Measurements from ENCODE around the gene APBA1. TPM values are rescaled to one million over a fixed set of nuclear protein-coding genes. Genes with fewer than 3 reads are reported as not detected.

APBA1 gene
- total RNA-seq, 1 donor from 2014 or later = 0.51 TPM

DNA sequence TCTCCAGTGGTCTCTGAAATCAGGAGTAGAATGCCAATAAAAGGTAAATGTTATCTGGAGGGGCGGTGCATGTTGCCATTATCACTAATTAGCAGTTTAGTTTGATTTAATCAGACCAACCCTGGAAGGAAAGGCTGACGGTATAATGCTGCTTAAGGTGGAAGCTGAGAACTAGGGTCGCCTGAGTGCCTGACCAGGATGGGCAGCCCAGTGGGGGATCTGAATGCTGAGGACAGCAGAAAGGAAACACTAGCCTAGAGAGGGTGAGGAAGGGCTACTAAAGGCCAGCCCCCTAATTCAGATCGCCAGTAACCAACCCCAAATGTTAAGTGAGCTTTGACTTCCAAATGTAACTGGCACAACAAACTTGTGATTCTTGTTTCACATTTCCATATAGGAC lies 172.2 kb downstream of the APBA1 start:
- peaks cover 17% of the 10 kb centered on the region for H3K4me1 Mint-ChIP-seq
- intact Hi-C loops (cut with micrococcal nuclease) = no loop called here
- no peak overlapping the region for H3K4me3 Mint-ChIP-seq
- H3K9me3 Mint-ChIP-seq = peaks cover 6% of the 10 kb centered on the region
- no peak overlapping the region for H3K27ac Mint-ChIP-seq
- peak; percentile 48 for DNase-seq
- no peaks in the 10 kb centered on the region for H3K36me3 Mint-ChIP-seq (ENCODE audit: low read depth)
- H3K27me3 Mint-ChIP-seq = no peaks in the 10 kb centered on the region

DNA sequence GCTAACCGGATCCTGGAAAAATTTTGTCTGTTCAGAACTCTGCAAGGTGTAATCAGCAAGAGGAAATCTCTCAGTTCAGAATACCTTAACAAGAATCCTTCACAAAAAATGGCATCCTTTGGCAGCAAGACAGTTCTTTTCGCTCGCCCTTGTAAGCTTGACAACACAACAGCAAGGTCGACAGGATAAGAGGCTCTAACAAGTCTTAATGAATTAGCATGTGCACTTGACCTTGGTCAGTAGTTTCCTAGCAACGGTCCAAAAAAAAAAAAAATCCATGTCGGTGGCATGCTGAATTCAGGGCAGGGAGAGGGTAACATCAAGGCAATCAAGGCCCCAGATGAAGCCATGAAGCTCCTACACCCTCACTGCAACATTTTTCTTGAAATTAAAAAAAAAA lies 172.8 kb downstream of the APBA1 start:
- Mint-ChIP-seq H3K4me1 (peaks cover 17% of the 10 kb centered on the region), H3K4me3 (no peak overlapping the region), H3K9me3 (peaks cover 6% of the 10 kb centered on the region), H3K36me3 (ENCODE audit: low read depth) (no peaks in the 10 kb centered on the region), H3K27me3 (no peaks in the 10 kb centered on the region), H3K27ac (no peak overlapping the region)
- peak; percentile 19 for DNase-seq
- intact Hi-C loops (cut with micrococcal nuclease) = no loop called here

DNA sequence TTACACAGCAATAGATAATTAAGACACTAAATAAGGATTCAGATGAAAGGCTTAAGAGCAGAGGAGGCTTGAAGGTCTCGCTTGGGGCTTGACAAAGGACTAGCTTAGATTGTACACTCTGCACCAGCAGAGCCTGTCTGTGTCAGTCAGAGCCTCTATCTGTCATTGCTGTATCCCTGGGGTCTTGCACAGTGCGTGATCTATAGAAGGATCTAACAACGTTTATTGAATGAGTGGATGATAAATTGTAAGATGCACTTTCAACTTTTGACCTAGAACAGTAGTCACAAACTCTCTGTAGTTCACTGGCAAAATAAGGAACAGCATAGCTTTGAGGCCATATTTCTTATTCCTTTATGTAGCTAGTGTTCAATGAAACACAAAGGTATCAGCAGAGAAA lies 173.7 kb downstream of the APBA1 start:
- H3K4me3 Mint-ChIP-seq = no peak overlapping the region
- no peaks in the 10 kb centered on the region for H3K27me3 Mint-ChIP-seq
- H3K4me1 Mint-ChIP-seq = peaks cover 13% of the 10 kb centered on the region
- intact Hi-C loops (cut with micrococcal nuclease) = no loop called here
- peaks cover 6% of the 10 kb centered on the region for H3K9me3 Mint-ChIP-seq
- no peak for DNase-seq
- H3K27ac Mint-ChIP-seq = no peak overlapping the region
- no peaks in the 10 kb centered on the region for H3K36me3 Mint-ChIP-seq (ENCODE audit: low read depth)

DNA sequence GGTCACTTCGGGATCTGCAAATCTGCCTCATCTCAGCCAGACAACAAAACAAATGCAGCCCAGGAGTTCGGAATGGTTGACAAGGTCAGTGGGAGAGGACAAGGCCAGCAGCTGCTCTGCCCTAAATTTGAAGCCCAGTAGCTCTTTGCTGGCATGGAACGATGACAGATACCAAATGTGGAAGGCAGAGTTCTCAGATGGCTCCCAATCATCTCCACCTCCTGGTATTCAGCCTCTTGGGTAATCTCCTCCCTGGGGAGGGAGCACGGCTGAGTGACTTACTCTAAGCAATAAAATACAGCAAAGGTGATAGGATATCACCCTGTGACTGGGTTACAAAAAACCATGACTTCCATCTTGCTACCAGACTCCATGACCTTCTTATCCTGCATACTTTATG lies 174.4 kb downstream of the APBA1 start:
- no peaks in the 10 kb centered on the region for H3K36me3 Mint-ChIP-seq (ENCODE audit: low read depth)
- H3K4me1 Mint-ChIP-seq = peaks cover 8% of the 10 kb centered on the region
- no peak for DNase-seq
- H3K27ac Mint-ChIP-seq = no peak overlapping the region
- intact Hi-C loops (cut with micrococcal nuclease) = no loop called here
- no peaks in the 10 kb centered on the region for H3K27me3 Mint-ChIP-seq
- H3K4me3 Mint-ChIP-seq = no peak overlapping the region
- H3K9me3 Mint-ChIP-seq = peaks cover 6% of the 10 kb centered on the region

DNA sequence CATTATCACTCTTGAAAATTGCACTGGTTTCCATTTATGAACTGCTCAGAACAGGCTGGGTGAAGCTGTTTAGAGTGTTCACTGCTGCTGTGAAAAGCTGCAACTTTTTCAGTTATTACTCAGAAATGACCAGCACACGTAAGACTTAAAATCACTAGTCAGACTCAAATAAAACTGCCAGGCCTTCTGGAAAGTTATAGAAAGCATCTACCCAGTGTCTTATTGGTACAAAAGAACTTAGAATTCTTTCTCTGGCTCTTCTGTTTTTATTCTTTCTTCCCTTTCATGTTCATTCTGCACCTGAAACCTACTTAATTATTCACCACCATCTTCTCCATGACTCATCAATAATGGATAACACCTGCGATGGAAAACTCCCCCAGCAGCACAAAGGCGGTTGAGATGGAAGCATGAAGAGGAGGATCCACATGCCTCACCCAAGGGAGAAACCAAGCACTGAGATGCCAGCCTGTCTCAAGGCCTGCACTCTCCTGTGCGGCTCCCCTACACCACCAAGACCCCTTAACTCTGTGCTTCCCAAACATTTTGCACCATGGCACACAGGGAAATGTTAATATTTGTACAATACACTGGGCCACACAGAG lies 175.2 kb downstream of the APBA1 start:
- Mint-ChIP-seq H3K27ac (peak overlapping the region; percentile 48), H3K27me3 (no peaks in the 10 kb centered on the region), H3K4me1 (peaks cover 6% of the 10 kb centered on the region), H3K36me3 (ENCODE audit: low read depth) (no peaks in the 10 kb centered on the region), H3K9me3 (peaks cover 6% of the 10 kb centered on the region), H3K4me3 (no peak overlapping the region)
- intact Hi-C loops (cut with micrococcal nuclease) = no loop called here
- no peak for DNase-seq

DNA sequence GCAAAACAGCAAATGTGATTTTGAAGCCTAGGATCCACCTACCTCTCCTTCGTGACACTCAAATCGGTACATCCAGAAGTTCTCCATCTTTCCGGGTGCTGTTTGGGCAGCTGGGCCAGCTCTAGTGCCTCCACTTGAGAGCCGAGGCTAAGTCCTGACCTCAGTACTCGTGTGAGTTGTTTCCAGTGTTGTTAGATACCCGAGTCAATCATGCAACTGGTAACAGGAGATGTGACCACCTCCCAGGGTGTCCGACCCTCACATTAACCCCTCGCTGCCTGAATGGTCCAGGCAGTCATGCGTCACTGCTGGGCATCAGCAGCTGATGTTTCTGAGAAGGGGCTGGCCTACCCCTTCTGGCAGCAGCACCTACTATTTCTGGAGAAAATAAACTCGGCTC lies 176.9 kb downstream of the APBA1 start:
- intact Hi-C loops (cut with micrococcal nuclease) = no loop called here
- Mint-ChIP-seq H3K27me3 (no peaks in the 10 kb centered on the region), H3K36me3 (ENCODE audit: low read depth) (no peaks in the 10 kb centered on the region), H3K27ac (no peak overlapping the region), H3K9me3 (peaks cover 6% of the 10 kb centered on the region), H3K4me3 (no peak overlapping the region), H3K4me1 (peaks cover 3% of the 10 kb centered on the region)
- DNase-seq = no peak

DNA sequence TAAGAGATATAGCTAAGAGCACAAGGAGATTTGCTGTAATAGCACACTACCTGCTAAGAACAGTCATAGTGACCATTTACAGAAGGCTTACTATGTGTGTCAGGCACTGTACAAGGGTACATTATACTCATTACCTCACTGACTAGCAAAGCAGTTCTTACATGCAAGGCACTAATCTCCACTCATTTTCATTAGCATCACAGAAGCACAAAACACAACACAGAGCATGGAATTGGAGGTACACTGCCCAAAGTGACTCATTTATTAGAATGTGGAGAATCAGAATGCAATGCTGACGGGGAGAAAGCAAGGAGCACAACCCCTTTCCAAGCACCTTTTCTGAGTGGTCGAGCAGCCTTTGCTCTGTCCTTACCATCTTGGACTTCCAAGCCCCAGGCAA lies 177.4 kb downstream of the APBA1 start:
- Mint-ChIP-seq H3K27ac (no peak overlapping the region), H3K9me3 (peaks cover 6% of the 10 kb centered on the region), H3K27me3 (no peaks in the 10 kb centered on the region), H3K36me3 (ENCODE audit: low read depth) (no peaks in the 10 kb centered on the region), H3K4me1 (peaks cover 3% of the 10 kb centered on the region), H3K4me3 (no peak overlapping the region)
- intact Hi-C loops (cut with micrococcal nuclease) = no loop called here
- no peak for DNase-seq

DNA sequence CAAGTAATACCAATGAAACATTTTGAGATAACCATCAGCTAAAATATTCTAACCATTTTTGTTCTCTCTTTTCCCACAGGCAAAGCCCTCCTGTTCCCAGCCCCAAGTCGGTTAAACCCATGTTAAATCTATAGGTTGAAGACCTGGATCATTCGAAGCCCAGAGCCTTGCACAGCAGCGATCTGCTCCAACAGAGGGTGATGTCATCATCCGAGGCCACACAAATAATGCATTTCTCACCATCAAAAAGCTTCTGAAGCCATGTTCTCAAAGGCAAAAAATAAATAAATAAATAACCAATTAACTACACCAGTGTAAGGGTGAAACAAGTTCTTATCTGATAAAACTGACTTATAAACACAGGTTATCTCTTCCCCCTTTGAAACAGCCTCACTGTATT lies 178.0 kb downstream of the APBA1 start:
- Mint-ChIP-seq H3K36me3 (ENCODE audit: low read depth) (no peaks in the 10 kb centered on the region), H3K4me3 (no peak overlapping the region), H3K4me1 (peaks cover 3% of the 10 kb centered on the region), H3K9me3 (peaks cover 6% of the 10 kb centered on the region), H3K27ac (no peak overlapping the region), H3K27me3 (no peaks in the 10 kb centered on the region)
- intact Hi-C loops (cut with micrococcal nuclease) = no loop called here
- no peak for DNase-seq

DNA sequence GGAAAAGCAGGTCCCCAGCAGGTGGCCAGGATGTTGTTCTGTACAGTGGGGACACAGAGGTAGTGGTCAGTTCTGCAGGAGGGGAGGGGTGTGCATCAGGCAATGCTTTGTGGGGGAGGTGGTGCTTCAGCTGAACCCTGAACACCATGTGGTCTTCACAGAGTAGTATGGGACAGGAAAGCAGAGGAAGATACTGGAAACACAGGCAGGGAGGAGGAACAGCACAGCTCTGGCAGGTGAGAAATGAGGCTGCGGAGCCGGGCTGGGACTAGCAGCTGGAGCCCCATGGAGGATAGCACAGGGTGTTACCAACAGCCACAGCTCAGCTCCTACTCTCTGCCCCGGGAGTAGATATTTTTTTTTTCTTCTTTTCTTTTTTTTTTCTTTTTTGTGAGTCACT lies 185.7 kb downstream of the APBA1 start:
- Mint-ChIP-seq H3K4me1 (no peaks in the 10 kb centered on the region), H3K27me3 (peaks cover 2% of the 10 kb centered on the region), H3K4me3 (no peak overlapping the region), H3K9me3 (peaks cover 5% of the 10 kb centered on the region), H3K36me3 (ENCODE audit: low read depth) (peaks cover 3% of the 10 kb centered on the region), H3K27ac (no peak overlapping the region)
- intact Hi-C loops (cut with micrococcal nuclease) = no loop called here
- no peak for DNase-seq

DNA sequence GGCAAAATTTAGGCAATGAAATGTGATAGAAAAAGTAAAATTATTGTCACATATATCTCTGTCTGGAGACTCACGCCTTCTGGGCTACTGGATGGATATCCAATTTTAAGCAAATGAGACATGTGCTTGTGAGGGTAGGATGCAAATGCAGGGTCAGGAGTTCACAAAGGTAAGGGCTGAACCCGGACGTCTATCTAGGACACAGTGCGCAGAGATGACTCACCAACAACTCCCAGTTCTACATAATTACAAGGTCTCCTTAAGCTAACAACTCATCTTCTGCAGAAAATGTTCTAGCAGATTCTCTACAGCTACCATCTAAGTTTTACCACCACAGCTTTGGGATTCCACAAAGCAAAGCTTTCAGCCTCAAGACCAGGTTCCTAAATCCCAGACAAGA lies 186.7 kb downstream of the APBA1 start:
- no peak for DNase-seq
- Mint-ChIP-seq H3K4me1 (no peaks in the 10 kb centered on the region), H3K36me3 (ENCODE audit: low read depth) (peaks cover 3% of the 10 kb centered on the region), H3K4me3 (no peak overlapping the region), H3K27me3 (peaks cover 2% of the 10 kb centered on the region), H3K27ac (no peak overlapping the region), H3K9me3 (peaks cover 5% of the 10 kb centered on the region)
- intact Hi-C loops (cut with micrococcal nuclease) = no loop called here

DNA sequence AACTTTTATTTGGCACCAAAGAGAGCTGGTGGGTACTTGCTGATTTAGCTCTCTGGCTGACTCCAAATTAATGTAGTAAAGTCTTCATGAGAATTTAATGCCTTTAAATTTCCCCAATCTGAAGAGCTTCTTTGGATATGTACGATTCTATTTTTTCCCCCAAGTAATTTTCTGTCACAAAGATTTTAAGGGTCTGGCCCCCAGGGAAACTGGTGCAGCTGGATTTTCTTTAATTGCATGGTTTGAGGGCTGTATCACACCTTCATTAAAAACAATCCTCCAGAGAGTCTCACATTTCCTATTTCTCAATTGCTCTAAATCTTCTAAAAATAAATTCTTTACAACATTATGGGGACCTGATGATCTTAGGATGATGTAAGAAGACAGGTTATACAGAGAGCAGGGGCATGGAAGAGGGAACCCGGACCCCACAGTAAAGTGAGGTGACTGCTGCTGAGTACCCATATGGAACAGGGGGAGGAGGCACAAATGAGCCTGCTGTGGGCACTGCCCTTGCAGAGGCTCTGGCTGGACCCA lies 188.2 kb downstream of the APBA1 start:
- Mint-ChIP-seq H3K4me3 (no peak overlapping the region), H3K27ac (no peak overlapping the region), H3K27me3 (peaks cover 2% of the 10 kb centered on the region), H3K9me3 (peaks cover 5% of the 10 kb centered on the region), H3K36me3 (ENCODE audit: low read depth) (peaks cover 3% of the 10 kb centered on the region), H3K4me1 (no peaks in the 10 kb centered on the region)
- no peak for DNase-seq
- intact Hi-C loops (cut with micrococcal nuclease) = no loop called here

DNA sequence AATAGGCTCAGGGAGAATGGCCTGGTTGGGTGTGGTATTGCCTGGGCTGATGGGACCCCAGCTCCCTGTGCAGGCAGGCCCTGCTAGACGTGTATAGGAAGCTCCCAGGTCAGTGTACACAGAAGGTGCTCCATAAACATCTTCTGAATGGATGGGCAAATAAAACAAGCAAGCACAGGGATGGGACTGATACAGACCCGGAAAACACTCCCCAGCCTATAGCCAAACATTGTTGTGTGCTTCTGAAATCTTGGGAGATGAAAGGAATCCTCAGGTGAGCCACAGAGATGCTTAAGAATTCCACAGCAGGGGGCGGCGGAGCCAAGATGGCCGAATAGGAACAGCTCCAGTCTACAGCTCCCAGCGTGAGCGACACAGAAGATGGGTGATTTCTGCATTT lies 195.4 kb downstream of the APBA1 start:
- no peak for DNase-seq
- Mint-ChIP-seq H3K4me3 (peak overlapping the region; percentile 21), H3K27ac (no peak overlapping the region), H3K4me1 (peaks cover 23% of the 10 kb centered on the region), H3K27me3 (peaks cover 5% of the 10 kb centered on the region), H3K36me3 (ENCODE audit: low read depth) (no peaks in the 10 kb centered on the region), H3K9me3 (no peaks in the 10 kb centered on the region)
- intact Hi-C loops (cut with micrococcal nuclease) = no loop called here

DNA sequence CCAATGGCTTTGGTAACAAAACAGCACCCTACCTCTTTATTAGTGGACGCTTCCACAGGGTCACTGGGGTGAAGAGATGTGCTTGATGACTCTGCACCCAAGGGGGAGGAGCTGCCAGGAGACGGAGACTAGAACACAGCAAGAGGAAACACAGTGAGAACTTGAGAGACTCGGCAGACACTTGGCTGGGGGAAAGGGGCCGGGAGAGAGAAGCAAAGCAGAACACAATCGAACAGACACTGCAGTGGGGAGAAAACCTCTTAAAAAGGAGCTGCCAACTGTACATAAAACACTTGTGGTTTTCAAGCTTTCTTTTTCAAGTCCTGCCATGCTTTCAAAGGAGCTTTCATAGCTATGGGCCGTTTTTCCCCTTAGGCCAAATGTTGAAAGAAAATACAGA lies 196.2 kb downstream of the APBA1 start:
- H3K4me1 Mint-ChIP-seq = peaks cover 23% of the 10 kb centered on the region
- peaks cover 5% of the 10 kb centered on the region for H3K27me3 Mint-ChIP-seq
- H3K27ac Mint-ChIP-seq = peak overlapping the region; percentile 69
- no peaks in the 10 kb centered on the region for H3K36me3 Mint-ChIP-seq (ENCODE audit: low read depth)
- H3K4me3 Mint-ChIP-seq = peak overlapping the region; percentile 27
- no peaks in the 10 kb centered on the region for H3K9me3 Mint-ChIP-seq
- intact Hi-C loops (cut with micrococcal nuclease) = no loop called here
- DNase-seq = peak; percentile 73

DNA sequence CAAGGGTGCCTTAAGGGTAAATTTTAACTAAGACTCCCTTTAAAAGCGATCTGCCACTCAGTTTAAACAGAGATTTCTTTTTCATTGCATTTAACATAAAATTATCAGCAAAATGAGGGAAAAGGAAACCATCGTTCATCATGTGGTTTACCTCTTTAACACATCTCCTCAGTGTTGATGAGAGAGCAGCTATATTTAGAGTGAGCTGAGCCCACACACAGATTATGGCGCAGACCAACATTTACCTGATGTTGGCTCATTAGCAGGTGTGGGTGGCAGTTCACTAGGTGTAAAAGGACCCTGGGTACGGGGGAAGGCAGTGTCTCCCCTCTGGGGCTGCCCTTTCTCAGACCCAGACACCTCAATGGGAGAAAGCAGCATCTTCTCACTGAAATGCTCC lies 197.3 kb downstream of the APBA1 start:
- H3K4me1 Mint-ChIP-seq = peaks cover 23% of the 10 kb centered on the region
- peak overlapping the region; percentile 60 for H3K27ac Mint-ChIP-seq
- no peaks in the 10 kb centered on the region for H3K9me3 Mint-ChIP-seq
- peak overlapping the region; percentile 67 for H3K4me3 Mint-ChIP-seq
- peak; percentile 66 for DNase-seq
- H3K27me3 Mint-ChIP-seq = peaks cover 5% of the 10 kb centered on the region
- no peaks in the 10 kb centered on the region for H3K36me3 Mint-ChIP-seq (ENCODE audit: low read depth)
- intact Hi-C loops (cut with micrococcal nuclease) = no loop called here

DNA sequence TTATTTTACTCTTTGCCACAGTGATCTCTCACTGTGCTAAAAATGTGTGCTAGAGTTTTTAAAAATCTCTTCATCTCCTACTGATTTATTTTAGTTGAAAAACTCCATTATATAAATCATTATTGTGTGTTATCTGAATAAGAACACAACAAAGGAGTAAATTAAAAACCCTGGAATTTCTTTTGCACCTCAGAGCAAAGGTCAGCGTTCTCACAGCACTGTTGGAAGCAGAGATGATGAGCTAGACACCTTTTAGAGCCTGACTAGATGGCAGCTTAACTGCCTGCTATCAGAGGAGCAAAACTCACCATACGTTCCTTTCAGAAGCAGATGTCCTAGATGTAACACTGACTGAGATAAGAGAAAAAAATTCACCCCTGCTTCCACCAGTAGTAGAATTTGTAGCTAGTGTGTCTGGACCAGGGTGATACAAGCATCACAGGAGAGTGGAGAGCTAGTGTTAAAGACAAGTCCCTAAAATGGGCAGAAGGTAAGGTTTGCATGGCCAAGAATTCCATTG lies 200.0 kb downstream of the APBA1 start:
- intact Hi-C loops (cut with micrococcal nuclease) = no loop called here
- Mint-ChIP-seq H3K4me3 (no peak overlapping the region), H3K4me1 (peaks cover 23% of the 10 kb centered on the region), H3K27ac (no peak overlapping the region), H3K9me3 (no peaks in the 10 kb centered on the region), H3K36me3 (ENCODE audit: low read depth) (no peaks in the 10 kb centered on the region), H3K27me3 (peaks cover 5% of the 10 kb centered on the region)
- no peak for DNase-seq

All from activated CD4-positive, alpha-beta T cell treated with anti-CD3 and anti-CD28 coated beads, Interleukin-2, amount 10 ng/mL, durations not matched to agents 24 days and 14 days (primary cell).